Endothelial cell of umbilical vein (primary cell): Measurements from ENCODE around the gene WDR82. TPM values are rescaled to one million over a fixed set of nuclear protein-coding genes. Genes with fewer than 3 reads are reported as not detected.

ENCODE experiments used
- BruUV-seq: library from RNA; stranded (reverse); fragments of 400-500 nt; replicated peaks from 2 replicates; lab custom pipeline; 2021; lab: Mats Ljungman, UMichigan
- CTCF ChIA-PET: fragments of 300-600, 350-600 bp; sonication (Branson Sonifier 250); formaldehyde crosslinking; loops from one replicate; lab custom pipeline; 2021; ENCODE audit warnings: antibody characterized with exemption, inconsistent platforms; lab: Charles Lee
- POLR2A ChIA-PET: fragments of 300-600, 350-600 bp; sonication (Branson Sonifier 250); formaldehyde crosslinking; loops from one replicate; lab custom pipeline; 2021; ENCODE audit warnings: antibody characterized with exemption, inconsistent platforms; lab: Charles Lee
- DNase-seq: peaks from one replicate; pipeline ENCODE4 v3.0.0-alpha.2; 2011; ENCODE audit warnings: low read depth, low spot score
- FAIRE-seq: peaks from 2 replicates; lab custom pipeline; 2011; peaks lifted over from hg19 to GRCh38; lab: Jason Lieb, UNC
- H2AFZ ChIP-seq: 2 replicates; pipeline ENCODE4 v1.6.0; 2012; ENCODE audit warnings: low read depth, low read length, control low read depth, inconsistent platforms
- H3K27ac ChIP-seq: 2 replicates; pipeline ENCODE4 v1.5.1; 2011; ENCODE audit warnings: low read depth, mild to moderate bottlenecking, control low read depth, low read length, moderate library complexity; ENCODE audit not compliant: insufficient read depth
- H3K27me3 ChIP-seq, 2 experiments: 2 replicates each; pipeline versions ENCODE4 v1.6.0 to v1.6.1; 2011; ENCODE audit warnings: low read length in 2 of 2, mixed read lengths in 1 of 2; ENCODE audit not compliant: control insufficient read depth in 2 of 2, insufficient read depth in 2 of 2
- H3K36me3 ChIP-seq, 2 experiments: 2 replicates in 1 of 2; 3 replicates in 1 of 2; pipeline ENCODE4 v1.5.1; 2011; ENCODE audit warnings: low read length in 2 of 2, mild to moderate bottlenecking in 1 of 2, moderate library complexity in 1 of 2; ENCODE audit not compliant: control insufficient read depth in 2 of 2, insufficient read depth in 2 of 2; ENCODE audit errors: extremely low read depth in 1 of 2
- H3K4me1 ChIP-seq: 3 replicates; pipeline ENCODE4 v1.5.1; 2011; ENCODE audit warnings: mild to moderate bottlenecking, low read length; ENCODE audit not compliant: control insufficient read depth, insufficient read depth; ENCODE audit errors: extremely low read depth
- H3K4me2 ChIP-seq: 2 replicates; pipeline ENCODE4 v1.6.1; 2011; ENCODE audit warnings: low read length, control low read depth, mixed read lengths; ENCODE audit not compliant: insufficient read depth
- H3K4me3 ChIP-seq, 3 experiments: fragments of 200-600 bp in 1 of 3; sonication (generic), shearing (Covaris generic) in 1 of 3; replicated peaks in 1 of 3; 2 replicates each; pipeline ENCODE4 v1.5.1; 2011 to 2016; ENCODE audit warnings: control low read depth in 3 of 3, low read length in 3 of 3, mild to moderate bottlenecking in 2 of 3, inconsistent platforms in 1 of 3, low read depth in 1 of 3, moderate library complexity in 1 of 3; ENCODE audit not compliant: insufficient read depth in 1 of 3
- H3K79me2 ChIP-seq: 2 replicates; pipeline ENCODE4 v1.6.0; 2012; ENCODE audit warnings: low read length, inconsistent platforms; ENCODE audit not compliant: control insufficient read depth, insufficient read depth
- H3K9ac ChIP-seq: replicated peaks from 2 replicates; pipeline ENCODE3; 2011; ENCODE audit warnings: low read length, control low read depth; ENCODE audit not compliant: insufficient read depth; ENCODE audit errors: extremely low read depth
- H3K9me1 ChIP-seq: replicated peaks from 3 replicates; pipeline ENCODE4 v1.6.0; 2011; ENCODE audit warnings: mild to moderate bottlenecking, low read length; ENCODE audit not compliant: control insufficient read depth, insufficient read depth; ENCODE audit errors: extremely low read depth
- H3K9me3 ChIP-seq: replicated peaks from 2 replicates; pipeline ENCODE4 v1.5.1; 2012; ENCODE audit warnings: low read length, inconsistent platforms; ENCODE audit not compliant: control insufficient read depth, insufficient read depth
- H4K20me1 ChIP-seq: replicated peaks from 2 replicates; pipeline ENCODE3; 2011; ENCODE audit warnings: mild to moderate bottlenecking, low read length; ENCODE audit not compliant: control insufficient read depth, insufficient read depth; ENCODE audit errors: extremely low read depth
- EZH2 ChIP-seq: IDR thresholded peaks from 2 replicates; pipeline ENCODE4 v1.6.1; 2012; ENCODE audit warnings: borderline replicate concordance, low read depth, mild to moderate bottlenecking, moderate library complexity, low read length, inconsistent platforms; ENCODE audit not compliant: severe bottlenecking
- FOS ChIP-seq: IDR thresholded peaks from 2 replicates; pipeline ENCODE4 v1.6.1; 2011; ENCODE audit warnings: mild to moderate bottlenecking, low read length, moderate library complexity, borderline replicate concordance; ENCODE audit not compliant: insufficient read depth
- GATA2 ChIP-seq: IDR thresholded peaks from 2 replicates; pipeline ENCODE4 v1.7.0; 2011; ENCODE audit warnings: low read depth, mild to moderate bottlenecking, moderate library complexity, mixed read lengths, low read length; ENCODE audit not compliant: insufficient read length, insufficient read depth
- MYC ChIP-seq: IDR thresholded peaks from one replicate; pipeline ENCODE4 v1.6.1; 2011; ENCODE audit warnings: mild to moderate bottlenecking, low read depth, low read length
- POLR2AphosphoS5 ChIP-seq: IDR thresholded peaks from 2 replicates; pipeline ENCODE4 v1.6.1; 2012; ENCODE audit warnings: low read depth, mild to moderate bottlenecking, control low read depth, low read length, moderate library complexity; ENCODE audit not compliant: insufficient read depth
- dilution Hi-C: fragments of 300-500 bp; cut with MboI; formaldehyde crosslinking; loops from one replicate; pipeline ENCODE4 v1.15.0; 2019; ENCODE audit warnings: low sequenced_read_pairs; ENCODE audit not compliant: extremely low pct_ligation_motif_present
- intact Hi-C: fragments of 100-400 bp; cut with micrococcal nuclease; formaldehyde crosslinking; loops from one replicate; pipeline ENCODE4 v1.10.0; 2022
- polyA plus RNA-seq, 4 experiments: library from polyadenylated mRNA; depleted of rRNA in 3 of 4; stranded (reverse) in 3 of 4; unstranded in 1 of 4; fragments of >200 nt; gene quantifications; 2 replicates each; pipeline versions ENCODE4 v1.2.1 to v1.2.3, GENCODE V29; 2011 to 2012; ENCODE audit warnings: missing spikeins in 1 of 4
- total RNA-seq: library from RNA; stranded (reverse); gene quantifications from 2 replicates; pipeline ENCODE4 v1.2.3, GENCODE V29; 2021
- TF ChIP-seq, protein P1 (sequence below): IDR thresholded peaks from 2 replicates; pipeline ENCODE4 v1.6.1; 2011; ENCODE audit not compliant: insufficient read depth, insufficient read length

The WDR82 gene
- total and polyA plus RNA-seq, 2 donors (not counting 3 experiments of a cell fraction or from before 2014, with no cell fraction given), result 39.9 to 71.3 TPM

DNA sequence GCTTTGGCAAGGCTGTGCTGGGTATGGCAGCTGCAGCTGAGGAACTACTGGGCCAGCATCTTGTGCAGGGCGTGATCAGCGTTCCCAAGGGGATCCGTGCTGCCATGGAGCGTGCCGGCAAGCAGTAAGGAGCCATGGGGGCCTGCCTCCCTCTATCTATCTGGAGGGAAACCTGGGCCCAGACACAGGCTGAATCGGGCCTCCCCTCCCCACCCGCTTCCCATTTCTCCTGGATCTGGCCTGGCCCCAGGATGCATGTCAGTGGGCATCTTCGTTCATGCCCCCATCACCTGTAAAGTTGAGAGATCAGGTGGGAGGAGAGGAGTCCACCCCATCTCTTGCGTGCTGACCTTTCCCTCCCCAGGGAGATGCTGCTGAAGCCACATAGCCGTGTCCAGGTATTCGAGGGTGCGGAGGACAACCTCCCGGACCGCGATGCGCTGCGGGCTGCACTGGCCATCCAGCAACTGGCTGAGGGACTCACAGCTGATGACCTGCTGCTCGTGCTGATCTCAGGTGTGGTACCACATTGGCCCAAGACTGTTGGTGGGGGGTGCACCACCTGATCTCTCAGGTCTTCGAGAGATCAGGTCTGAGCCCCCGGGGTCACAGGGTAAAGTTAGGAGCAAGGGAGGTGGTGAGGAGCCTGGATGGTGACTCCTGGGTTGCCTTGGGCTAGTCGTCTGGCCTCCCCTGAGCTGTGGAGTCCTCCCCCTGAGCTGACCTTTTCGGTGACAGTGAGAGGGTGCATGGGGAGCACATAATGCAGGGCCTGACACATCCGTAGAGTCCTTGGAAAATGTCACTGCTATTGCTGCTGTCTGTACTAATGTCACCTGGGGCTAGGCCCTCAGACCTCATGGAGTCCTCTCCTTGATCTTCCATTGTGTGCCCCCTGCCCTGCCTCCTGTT, 12.4 kb upstream of the WDR82 start:
- no peaks in the 10 kb centered on the region for H4K20me1 ChIP-seq
- no peak overlapping the region for H2AFZ ChIP-seq
- no TSS peak for BruUV-seq
- CTCF ChIA-PET, result interaction anchor here (0.6 to 8.2 kb wide), 7 partner anchors 9 to 98 kb away, joined by 3 to 107 read pairs (median 3); no protein-coding TSS in a partner anchor
- no peak overlapping the region for H3K4me2 ChIP-seq
- peaks cover 0 to 23% of the 10 kb centered on the region in 2 experiments for H3K36me3 ChIP-seq
- peaks cover 5% of the 10 kb centered on the region for H3K79me2 ChIP-seq
- no peak for FAIRE-seq
- H3K4me3 ChIP-seq, result no peak overlapping the region
- dilution Hi-C loops (no loop called here), intact Hi-C loops (loop anchor here (1.0 kb wide), 3 partner anchors 22 to 94 kb away; no protein-coding TSS in a partner anchor)
- POLR2A ChIA-PET, result no interaction called here
- H3K27me3 ChIP-seq, result no peaks in the 10 kb centered on the region
- H3K4me1 ChIP-seq, result peaks cover 10% of the 10 kb centered on the region
- no peak overlapping the region for H3K9ac ChIP-seq
- H3K9me3 ChIP-seq, result no peaks in the 10 kb centered on the region
- H3K27ac ChIP-seq, result no peak overlapping the region
- no peak for DNase-seq
- H3K9me1 ChIP-seq, result no peaks in the 10 kb centered on the region
- TF ChIP-seq FOS, result no peak
- TF ChIP-seq, protein P1, sequence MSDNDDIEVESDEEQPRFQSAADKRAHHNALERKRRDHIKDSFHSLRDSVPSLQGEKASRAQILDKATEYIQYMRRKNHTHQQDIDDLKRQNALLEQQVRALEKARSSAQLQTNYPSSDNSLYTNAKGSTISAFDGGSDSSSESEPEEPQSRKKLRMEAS, result no peak
- no peak for TF ChIP-seq MYC
- TF ChIP-seq EZH2, result no peak
- TF ChIP-seq GATA2, result no peak
- TF ChIP-seq POLR2AphosphoS5, result no peak
